CD4-positive, alpha-beta memory T cell (primary cell): Measurements from ENCODE around the gene KLHL40. TPM values are rescaled to one million over a fixed set of nuclear protein-coding genes. Genes with fewer than 3 reads are reported as not detected.

Source experiments
- CTCF ChIA-PET: fragments of 350-600 bp; sonication (Branson Sonifier 250); formaldehyde crosslinking; loops from one replicate; lab custom pipeline; 2021; ENCODE audit warnings: inconsistent platforms; ENCODE audit not compliant: partially characterized antibody; lab: Charles Lee
- POLR2A ChIA-PET: fragments of 350-600 bp; sonication (Branson Sonifier 250); formaldehyde crosslinking; loops from one replicate; lab custom pipeline; 2021; ENCODE audit not compliant: partially characterized antibody; lab: Charles Lee
- DNase-seq, 5 donors: peaks; one replicate each; pipeline versions ENCODE4 v3.0.0 to v3.0.0-alpha.2; 2020 to 2022; ENCODE audit warnings: mixed read lengths in 1 of 5
- H3K27ac ChIP-seq: one replicate; pipeline ENCODE4 v1.7.0; 2013; ENCODE audit warnings: low read depth, low read length
- H3K27me3 ChIP-seq: 2 replicates; pipeline ENCODE4 v1.7.0; 2013; ENCODE audit warnings: mild to moderate bottlenecking, low read length, moderate library complexity; ENCODE audit not compliant: insufficient read depth
- H3K36me3 ChIP-seq: 2 replicates; pipeline ENCODE4 v1.7.0; 2013; ENCODE audit warnings: mild to moderate bottlenecking, low read length, moderate library complexity; ENCODE audit not compliant: insufficient read depth
- H3K4me1 ChIP-seq: 2 replicates; pipeline ENCODE4 v1.7.0; 2013; ENCODE audit warnings: mild to moderate bottlenecking, low read length, moderate library complexity; ENCODE audit not compliant: insufficient read depth
- H3K4me3 ChIP-seq, 2 donors: one replicate each; pipeline ENCODE4 v1.7.0; 2013; ENCODE audit warnings: low read length in 2 of 2, mild to moderate bottlenecking in 1 of 2
- H3K9me3 ChIP-seq, 2 donors: one replicate each; pipeline ENCODE4 v1.7.0; 2013; ENCODE audit warnings: low read length in 2 of 2, control low read depth in 1 of 2; ENCODE audit not compliant: control insufficient read depth in 1 of 2
- H3K27ac Mint-ChIP-seq, 7 donors: one replicate each; pipeline ENCODE4 v1.8.0; 2020 to 2021; ENCODE audit warnings: mixed read lengths in 7 of 7, mild to moderate bottlenecking in 6 of 7, inconsistent platforms in 3 of 7, moderate library complexity in 3 of 7
- H3K27me3 Mint-ChIP-seq, 2 donors: one replicate each; pipeline ENCODE4 v1.8.0; 2020 to 2021; ENCODE audit warnings: mixed read lengths in 2 of 2
- H3K36me3 Mint-ChIP-seq, 2 donors: one replicate each; pipeline ENCODE4 v1.8.0; 2020 to 2021; ENCODE audit warnings: mixed read lengths in 2 of 2, inconsistent platforms in 1 of 2, mild to moderate bottlenecking in 1 of 2
- H3K4me1 Mint-ChIP-seq, 4 donors: one replicate each; pipeline ENCODE4 v1.8.0; 2020 to 2021; ENCODE audit warnings: mixed read lengths in 4 of 4, mild to moderate bottlenecking in 1 of 4
- H3K4me3 Mint-ChIP-seq, 8 donors: one replicate each; pipeline ENCODE4 v1.8.0; 2020 to 2021; ENCODE audit warnings: mixed read lengths in 8 of 8, mild to moderate bottlenecking in 7 of 8, moderate library complexity in 6 of 8, inconsistent platforms in 3 of 8
- H3K9me3 Mint-ChIP-seq, 8 donors: one replicate each; pipeline ENCODE4 v1.8.0; 2020 to 2021; ENCODE audit warnings: mixed read lengths in 8 of 8, mild to moderate bottlenecking in 5 of 8, inconsistent platforms in 3 of 8, moderate library complexity in 1 of 8
- intact Hi-C: fragments of 100-400 bp; cut with micrococcal nuclease; formaldehyde crosslinking; loops from one replicate; pipeline ENCODE4 v1.15.1; 2023
- polyA plus RNA-seq, 2 donors: library from polyadenylated mRNA; unstranded; fragments of 300-500 nt; fragmentation: Illumina TruSeq; gene quantifications; one replicate each; pipeline ENCODE4 v1.2.3, GENCODE V29; 2021
- total RNA-seq, 2 experiments: library from RNA; stranded (reverse); gene quantifications; one replicate each; pipeline ENCODE4 v1.2.3, GENCODE V29; 2021

KLHL40 gene
- total and polyA plus RNA-seq, 4 experiments from 2014 or later, result not detected

GRCh38 chr3:42690766-42691680 lies 5.7 kb downstream of the KLHL40 start:
- H3K27ac Mint-ChIP-seq, result no peak overlapping the region
- CTCF ChIA-PET, result no interaction called here

DNA sequence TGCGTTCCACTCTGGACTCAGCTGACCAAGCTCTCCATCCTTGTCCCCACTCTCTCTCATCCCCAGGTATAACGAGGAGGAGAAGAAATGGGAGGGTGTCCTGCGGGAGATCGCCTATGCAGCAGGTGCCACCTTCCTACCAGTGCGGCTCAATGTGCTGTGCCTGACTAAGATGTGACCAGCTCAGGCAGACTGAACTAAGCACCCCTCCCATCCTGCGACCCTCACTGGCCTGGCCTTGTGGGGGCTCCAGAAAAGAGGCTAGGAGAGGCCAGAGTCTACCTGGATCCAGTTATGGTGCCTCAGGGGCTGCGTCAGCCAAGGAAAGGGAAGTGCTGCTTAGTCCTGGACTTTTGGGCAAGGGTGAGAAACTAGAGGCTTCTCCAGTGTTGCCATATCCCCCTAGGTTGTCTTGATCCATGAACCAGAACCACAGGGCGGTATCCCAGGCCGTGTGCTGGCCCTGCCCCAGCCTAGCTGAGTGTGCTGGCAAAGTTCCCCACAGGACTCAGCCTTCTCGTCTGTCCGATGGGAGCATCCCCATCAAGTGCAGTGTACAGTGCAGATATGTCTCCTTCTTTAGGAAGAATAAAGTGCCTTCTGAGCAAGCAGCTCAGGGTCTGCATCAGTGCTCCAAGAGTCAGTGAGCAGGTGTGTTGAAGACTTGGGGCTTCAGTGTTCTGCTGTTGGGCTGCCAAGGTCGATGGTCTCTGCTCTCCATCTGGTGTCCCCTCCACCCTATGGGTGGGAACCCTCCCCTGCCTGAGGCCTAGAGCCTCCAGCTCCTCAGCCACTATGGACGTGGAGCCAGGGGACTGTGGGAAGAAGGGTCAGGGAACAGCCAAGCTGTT lies 6.7 kb downstream of the KLHL40 start:
- no peaks in the 10 kb centered on the region for H3K27me3 ChIP-seq
- H3K4me1 ChIP-seq, result no peaks in the 10 kb centered on the region
- H3K27ac Mint-ChIP-seq, result no peak overlapping the region
- H3K27me3 Mint-ChIP-seq, result peaks cover 1 to 3% of the 10 kb centered on the region in 2 donors
- H3K4me3 ChIP-seq, result no peak overlapping the region
- no peak overlapping the region for H3K27ac ChIP-seq
- no peaks in the 10 kb centered on the region for H3K4me1 Mint-ChIP-seq
- CTCF ChIA-PET, result no interaction called here
- POLR2A ChIA-PET, result no interaction called here
- H3K36me3 ChIP-seq, result no peaks in the 10 kb centered on the region
- H3K4me3 Mint-ChIP-seq, result no peak overlapping the region
- H3K36me3 Mint-ChIP-seq, result no peaks in the 10 kb centered on the region
- intact Hi-C loops, result no loop called here
- H3K9me3 Mint-ChIP-seq, result no peaks in the 10 kb centered on the region
- no peaks in the 10 kb centered on the region for H3K9me3 ChIP-seq
- DNase-seq, result no peak

More at GRCh38 chr3:42690766-42691680, 5.7 kb downstream of the KLHL40 start:
- Mint-ChIP-seq H3K9me3 (no peaks in the 10 kb centered on the region), H3K4me3 (no peak overlapping the region), H3K27me3 (peaks cover 1 to 8% of the 10 kb centered on the region in 2 donors), H3K36me3 (no peaks in the 10 kb centered on the region), H3K4me1 (no peaks in the 10 kb centered on the region)
- no peaks in the 10 kb centered on the region for H3K9me3 ChIP-seq
- intact Hi-C loops, result no loop called here
- no peaks in the 10 kb centered on the region for H3K4me1 ChIP-seq
- no peak overlapping the region for H3K27ac ChIP-seq
- DNase-seq, result no peak
- H3K36me3 ChIP-seq, result no peaks in the 10 kb centered on the region
- no peak overlapping the region for H3K4me3 ChIP-seq
- POLR2A ChIA-PET, result no interaction called here
- no peaks in the 10 kb centered on the region for H3K27me3 ChIP-seq

- Histone ChIP-seq H3K4me3 (no peak overlapping the region), H3K9me3 (no peaks in the 10 kb centered on the region), H3K27me3 (no peaks in the 10 kb centered on the region), H3K36me3 (no peaks in the 10 kb centered on the region), H3K27ac (no peak overlapping the region), H3K4me1 (no peaks in the 10 kb centered on the region)
- intact Hi-C loops, result no loop called here
- DNase-seq, result no peak
- Mint-ChIP-seq H3K36me3 (no peaks in the 10 kb centered on the region), H3K27ac (no peak overlapping the region), H3K4me1 (no peaks in the 10 kb centered on the region), H3K27me3 (peaks cover 1 to 2% of the 10 kb centered on the region in 2 donors), H3K9me3 (no peaks in the 10 kb centered on the region), H3K4me3 (no peak overlapping the region)
- CTCF ChIA-PET, result no interaction called here
- POLR2A ChIA-PET, result interaction anchor here (0.9 to 1.1 kb wide), 2 partner anchors 13 to 21 kb away, joined by 3 read pairs; no protein-coding TSS in a partner anchor
Observed at GRCh38 chr3:42692667-42693529, 7.6 kb downstream of the KLHL40 start.

- no peaks in the 10 kb centered on the region for H3K27me3 ChIP-seq
- Mint-ChIP-seq H3K36me3 (no peaks in the 10 kb centered on the region), H3K4me1 (peaks cover 0 to 4% (median 2%) of the 10 kb centered on the region in 4 donors), H3K4me3 (no peak overlapping the region), H3K27me3 (peaks cover 1 to 2% of the 10 kb centered on the region in 2 donors), H3K27ac (no peak overlapping the region), H3K9me3 (no peaks in the 10 kb centered on the region)
- H3K4me3 ChIP-seq, result no peak overlapping the region
- no peak for DNase-seq
- H3K4me1 ChIP-seq, result no peaks in the 10 kb centered on the region
- H3K27ac ChIP-seq, result no peak overlapping the region
- H3K9me3 ChIP-seq, result no peaks in the 10 kb centered on the region
- ChIA-PET CTCF (interaction anchor here (1.3 kb wide), 1 partner anchor 30 kb away, joined by 3 read pairs; no protein-coding TSS in a partner anchor), POLR2A (interaction anchor here (0.9 to 1.1 kb wide), 2 partner anchors 14 to 21 kb away, joined by 3 read pairs; no protein-coding TSS in a partner anchor)
- no peaks in the 10 kb centered on the region for H3K36me3 ChIP-seq
- intact Hi-C loops, result no loop called here
Observed at GRCh38 chr3:42693530-42693930, 8.2 kb downstream of the KLHL40 start.

DNA sequence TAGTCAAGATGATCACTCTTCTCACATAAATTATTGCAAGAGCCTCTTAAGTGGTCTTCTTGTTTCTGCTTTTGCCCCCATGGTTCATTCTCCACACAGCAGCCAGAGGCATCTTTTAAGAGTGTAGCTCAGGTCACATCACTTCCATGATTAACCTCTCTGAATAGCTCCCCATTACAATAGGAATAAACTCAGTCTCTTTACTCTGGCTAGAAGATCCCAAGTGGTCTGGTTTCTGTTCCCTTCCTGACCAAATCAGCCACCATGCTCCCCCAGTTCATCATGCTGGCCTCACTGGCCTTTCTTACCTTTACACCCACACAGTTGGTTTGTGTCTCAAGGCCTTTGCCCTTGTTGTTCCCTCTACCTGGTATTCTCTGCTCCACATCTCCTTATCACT lies 9.0 kb downstream of the KLHL40 start:
- H3K4me3 Mint-ChIP-seq, result no peak overlapping the region

DNA sequence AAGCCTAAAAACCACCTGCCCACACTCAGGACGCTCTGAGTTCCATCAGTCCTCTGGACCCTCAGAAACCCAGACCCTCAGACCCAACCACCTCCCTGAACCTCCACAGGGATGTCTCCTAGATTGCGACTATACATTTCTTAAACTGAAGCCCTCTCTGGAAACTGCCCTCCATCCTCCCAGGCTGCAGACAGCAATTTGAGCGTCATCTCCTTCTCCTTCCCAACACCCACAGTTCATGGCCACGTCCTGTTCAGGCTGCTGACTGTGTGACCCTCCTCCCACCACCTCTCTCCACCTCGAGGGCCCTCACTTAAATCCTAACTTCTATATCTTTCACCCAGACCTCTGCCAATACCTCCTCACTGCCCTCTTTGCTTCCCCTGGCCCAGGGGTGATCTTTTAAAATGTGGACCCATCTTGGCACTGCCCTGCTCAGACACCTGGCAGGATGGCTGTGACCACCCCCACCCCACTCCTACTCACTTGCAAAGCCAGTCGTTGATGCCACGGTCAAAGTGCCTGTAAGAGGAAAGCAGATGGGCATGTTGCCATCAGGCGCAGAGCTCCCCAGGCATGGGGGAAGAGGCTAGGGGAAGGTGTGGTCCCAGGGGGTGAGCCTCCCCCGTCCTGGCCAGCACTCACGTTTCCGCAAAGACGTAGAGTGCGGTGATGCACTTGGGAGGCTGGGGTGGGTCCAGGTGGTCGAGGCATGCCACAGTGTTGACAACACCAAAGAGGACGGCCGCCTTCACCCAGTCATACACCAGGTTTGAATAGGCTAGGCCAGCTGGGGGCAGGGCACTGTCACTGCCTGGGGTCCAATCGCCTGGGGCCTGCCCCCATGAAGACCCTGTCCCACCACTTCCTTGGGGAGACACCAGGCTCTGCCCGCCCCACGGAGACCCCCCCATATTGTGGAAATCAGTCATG lies 11.3 kb downstream of the KLHL40 start:
- Histone ChIP-seq H3K4me3 (no peak overlapping the region), H3K27ac (no peak overlapping the region), H3K9me3 (no peaks in the 10 kb centered on the region), H3K4me1 (peaks cover 4% of the 10 kb centered on the region), H3K36me3 (no peaks in the 10 kb centered on the region), H3K27me3 (no peaks in the 10 kb centered on the region)
- intact Hi-C loops, result no loop called here
- no peak overlapping the region for H3K27ac Mint-ChIP-seq
- no peaks in the 10 kb centered on the region for H3K9me3 Mint-ChIP-seq
- H3K27me3 Mint-ChIP-seq, result peaks cover 1% of the 10 kb centered on the region in 2 donors
- ChIA-PET POLR2A (no interaction called here), CTCF (no interaction called here)
- DNase-seq, result no peak
- no peak overlapping the region for H3K4me3 Mint-ChIP-seq
- peaks cover 5 to 22% (median 8%) of the 10 kb centered on the region in 4 donors for H3K4me1 Mint-ChIP-seq
- no peaks in the 10 kb centered on the region for H3K36me3 Mint-ChIP-seq

More for the DNA sequence above, 9.0 kb downstream of the KLHL40 start:
- intact Hi-C loops, result no loop called here
- POLR2A ChIA-PET, result no interaction called here
- peaks cover 4% of the 10 kb centered on the region for H3K4me1 ChIP-seq
- no peak overlapping the region for H3K27ac ChIP-seq
- H3K27me3 ChIP-seq, result no peaks in the 10 kb centered on the region
- no peaks in the 10 kb centered on the region for H3K9me3 ChIP-seq
- Mint-ChIP-seq H3K27ac (no peak overlapping the region), H3K27me3 (peaks cover 1 to 2% of the 10 kb centered on the region in 2 donors), H3K4me1 (peaks cover 2 to 9% (median 7%) of the 10 kb centered on the region in 4 donors), H3K36me3 (no peaks in the 10 kb centered on the region), H3K9me3 (no peaks in the 10 kb centered on the region)
- CTCF ChIA-PET, result interaction anchor here (1.3 kb wide), 1 partner anchor 29 kb away, joined by 3 read pairs; no protein-coding TSS in a partner anchor
- no peak for DNase-seq
- H3K4me3 ChIP-seq, result no peak overlapping the region
- no peaks in the 10 kb centered on the region for H3K36me3 ChIP-seq
